HL-60 (cell line): ENCODE measurements around the gene CREB5.

ENCODE experiments used
- DNase-seq, 2 experiments: peaks; one replicate each; pipeline ENCODE4 v3.0.0-alpha.2; 2010 to 2020; ENCODE audit warnings: low read depth in 1 of 2, low spot score in 1 of 2
- H3K27ac ChIP-seq: fragments of 250-450 bp; sonication (Bioruptor Pico); replicated peaks from 2 replicates; pipeline ENCODE4 v1.5.1; 2020; ENCODE audit warnings: mild to moderate bottlenecking, moderate library complexity
- H3K27me3 ChIP-seq: fragments of 250-450 bp; sonication (Bioruptor Pico); 2 replicates; pipeline ENCODE4 v1.5.1; 2021; ENCODE audit warnings: mild to moderate bottlenecking, moderate library complexity; ENCODE audit not compliant: insufficient read depth, poor library complexity, severe bottlenecking
- H3K4me3 ChIP-seq: replicated peaks from 2 replicates; pipeline ENCODE4 v1.5.1; 2011; ENCODE audit warnings: mild to moderate bottlenecking, control low read depth, low read length; ENCODE audit not compliant: insufficient read depth
- GABPA ChIP-seq: IDR thresholded peaks from 2 replicates; pipeline ENCODE4 v1.6.1; 2012; ENCODE audit warnings: low read depth
- POLR2AphosphoS5 ChIP-seq: IDR thresholded peaks from 2 replicates; pipeline ENCODE4 v1.6.1; 2012; ENCODE audit warnings: low read depth
- SPI1 ChIP-seq: IDR thresholded peaks from 2 replicates; pipeline ENCODE4 v1.6.1; 2012; ENCODE audit warnings: low read depth, mild to moderate bottlenecking, borderline replicate concordance
- TF ChIP-seq, protein P1 (sequence below): IDR thresholded peaks from one replicate; pipeline ENCODE4 v1.5.1; 2011; ENCODE audit warnings: low read length, control low read depth, inconsistent platforms; ENCODE audit not compliant: insufficient read depth
- TF ChIP-seq, protein P2 (sequence below): IDR thresholded peaks from 2 replicates; pipeline ENCODE4 v1.6.1; 2012; ENCODE audit warnings: low read depth; ENCODE audit not compliant: insufficient replicate concordance

The CREB5 gene

DNA sequence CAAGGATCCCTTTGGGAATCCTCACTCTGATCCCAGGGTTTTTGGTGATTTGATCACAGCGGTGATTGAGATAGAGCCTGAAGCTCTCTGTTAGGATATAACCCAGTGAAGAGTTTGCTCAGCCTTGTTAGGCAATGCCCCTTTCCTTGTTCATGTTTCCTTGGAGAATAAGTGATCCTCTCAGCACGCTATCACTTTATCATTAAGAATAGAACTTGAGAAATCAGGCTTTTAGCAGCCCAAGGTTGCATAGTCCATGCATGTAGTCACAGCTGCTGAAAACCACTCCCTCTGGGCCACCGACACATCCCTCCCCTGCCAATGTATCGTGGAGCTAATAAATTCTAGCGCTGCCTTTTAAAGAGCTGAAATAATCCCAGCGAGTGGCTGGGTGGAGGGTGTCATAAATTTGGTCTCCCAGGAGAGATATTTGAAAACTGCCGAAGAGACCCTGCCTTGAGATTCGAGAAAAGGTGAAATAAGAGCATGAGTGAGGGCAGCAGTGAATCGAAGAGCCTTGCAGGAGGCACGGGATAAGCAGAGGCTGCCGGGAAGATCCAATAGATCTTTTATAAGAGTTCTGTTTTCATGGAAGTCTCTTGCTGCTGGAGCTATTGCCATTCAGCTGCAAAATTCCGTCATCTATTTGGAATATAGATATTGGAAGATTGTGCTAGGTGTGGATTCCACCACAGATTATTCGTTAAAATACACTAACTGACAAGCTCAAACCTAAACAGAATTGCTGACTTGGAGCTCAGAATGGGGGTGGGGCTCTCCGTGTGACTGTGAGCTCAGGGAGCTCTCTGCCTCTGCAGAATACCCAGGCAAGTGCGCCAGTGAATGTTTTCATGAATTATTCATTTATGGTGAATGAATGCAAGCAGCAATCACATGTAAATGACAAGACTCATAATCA, 296.0 kb downstream of the CREB5 start:
- H3K4me3 ChIP-seq, result no peak overlapping the region
- H3K27me3 ChIP-seq, result no peaks in the 10 kb centered on the region
- no peak for TF ChIP-seq GABPA
- no peak overlapping the region for H3K27ac ChIP-seq
- DNase-seq, result no peak

DNA sequence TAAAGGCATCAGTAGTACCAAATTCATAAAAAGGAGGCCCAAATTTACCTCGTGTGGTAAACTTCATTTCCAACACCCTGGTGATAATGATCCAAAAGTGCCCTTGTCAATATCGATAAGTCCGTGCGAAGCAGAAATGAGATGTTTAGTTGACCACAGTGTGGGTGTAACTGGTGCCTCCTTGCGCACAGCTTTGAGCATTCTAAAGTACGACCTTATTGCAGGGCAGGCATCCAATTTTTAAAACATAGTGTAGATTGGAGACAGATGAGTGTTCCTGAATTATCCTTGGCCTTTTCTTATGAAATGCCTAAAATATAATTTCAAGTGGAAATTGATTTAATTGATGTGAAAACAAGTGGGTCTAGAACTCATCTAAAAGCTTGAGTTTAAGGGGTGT, 297.4 kb downstream of the CREB5 start:
- TF ChIP-seq GABPA (no peak), POLR2AphosphoS5 (no peak), SPI1 (no peak)
- TF ChIP-seq, protein P1, sequence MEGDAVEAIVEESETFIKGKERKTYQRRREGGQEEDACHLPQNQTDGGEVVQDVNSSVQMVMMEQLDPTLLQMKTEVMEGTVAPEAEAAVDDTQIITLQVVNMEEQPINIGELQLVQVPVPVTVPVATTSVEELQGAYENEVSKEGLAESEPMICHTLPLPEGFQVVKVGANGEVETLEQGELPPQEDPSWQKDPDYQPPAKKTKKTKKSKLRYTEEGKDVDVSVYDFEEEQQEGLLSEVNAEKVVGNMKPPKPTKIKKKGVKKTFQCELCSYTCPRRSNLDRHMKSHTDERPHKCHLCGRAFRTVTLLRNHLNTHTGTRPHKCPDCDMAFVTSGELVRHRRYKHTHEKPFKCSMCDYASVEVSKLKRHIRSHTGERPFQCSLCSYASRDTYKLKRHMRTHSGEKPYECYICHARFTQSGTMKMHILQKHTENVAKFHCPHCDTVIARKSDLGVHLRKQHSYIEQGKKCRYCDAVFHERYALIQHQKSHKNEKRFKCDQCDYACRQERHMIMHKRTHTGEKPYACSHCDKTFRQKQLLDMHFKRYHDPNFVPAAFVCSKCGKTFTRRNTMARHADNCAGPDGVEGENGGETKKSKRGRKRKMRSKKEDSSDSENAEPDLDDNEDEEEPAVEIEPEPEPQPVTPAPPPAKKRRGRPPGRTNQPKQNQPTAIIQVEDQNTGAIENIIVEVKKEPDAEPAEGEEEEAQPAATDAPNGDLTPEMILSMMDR, result no peak
- TF ChIP-seq, protein P2, sequence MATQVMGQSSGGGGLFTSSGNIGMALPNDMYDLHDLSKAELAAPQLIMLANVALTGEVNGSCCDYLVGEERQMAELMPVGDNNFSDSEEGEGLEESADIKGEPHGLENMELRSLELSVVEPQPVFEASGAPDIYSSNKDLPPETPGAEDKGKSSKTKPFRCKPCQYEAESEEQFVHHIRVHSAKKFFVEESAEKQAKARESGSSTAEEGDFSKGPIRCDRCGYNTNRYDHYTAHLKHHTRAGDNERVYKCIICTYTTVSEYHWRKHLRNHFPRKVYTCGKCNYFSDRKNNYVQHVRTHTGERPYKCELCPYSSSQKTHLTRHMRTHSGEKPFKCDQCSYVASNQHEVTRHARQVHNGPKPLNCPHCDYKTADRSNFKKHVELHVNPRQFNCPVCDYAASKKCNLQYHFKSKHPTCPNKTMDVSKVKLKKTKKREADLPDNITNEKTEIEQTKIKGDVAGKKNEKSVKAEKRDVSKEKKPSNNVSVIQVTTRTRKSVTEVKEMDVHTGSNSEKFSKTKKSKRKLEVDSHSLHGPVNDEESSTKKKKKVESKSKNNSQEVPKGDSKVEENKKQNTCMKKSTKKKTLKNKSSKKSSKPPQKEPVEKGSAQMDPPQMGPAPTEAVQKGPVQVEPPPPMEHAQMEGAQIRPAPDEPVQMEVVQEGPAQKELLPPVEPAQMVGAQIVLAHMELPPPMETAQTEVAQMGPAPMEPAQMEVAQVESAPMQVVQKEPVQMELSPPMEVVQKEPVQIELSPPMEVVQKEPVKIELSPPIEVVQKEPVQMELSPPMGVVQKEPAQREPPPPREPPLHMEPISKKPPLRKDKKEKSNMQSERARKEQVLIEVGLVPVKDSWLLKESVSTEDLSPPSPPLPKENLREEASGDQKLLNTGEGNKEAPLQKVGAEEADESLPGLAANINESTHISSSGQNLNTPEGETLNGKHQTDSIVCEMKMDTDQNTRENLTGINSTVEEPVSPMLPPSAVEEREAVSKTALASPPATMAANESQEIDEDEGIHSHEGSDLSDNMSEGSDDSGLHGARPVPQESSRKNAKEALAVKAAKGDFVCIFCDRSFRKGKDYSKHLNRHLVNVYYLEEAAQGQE, result no peak
- DNase-seq, result no peak

DNA sequence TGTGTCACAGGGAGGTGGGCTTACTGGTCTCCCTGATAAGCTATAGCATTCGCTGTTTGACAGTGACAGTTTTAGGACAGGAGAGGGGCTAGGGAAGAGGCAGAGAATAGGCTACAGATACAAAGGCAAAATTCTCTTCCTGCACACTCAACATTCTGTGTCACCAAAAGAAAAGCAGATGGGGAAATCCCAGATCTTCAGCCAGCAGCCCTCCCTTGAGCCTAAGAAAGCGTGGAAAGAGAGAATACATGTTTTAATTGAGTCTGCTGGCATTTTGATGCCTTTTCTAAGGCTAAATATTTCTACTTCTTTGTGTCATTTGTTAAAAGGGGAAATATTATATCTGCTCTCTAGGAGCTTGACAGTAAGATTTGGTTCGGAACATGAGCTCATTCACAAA, 298.8 kb downstream of the CREB5 start:
- H3K27me3 ChIP-seq, result no peaks in the 10 kb centered on the region
- DNase-seq, result no peak
- H3K27ac ChIP-seq, result no peak overlapping the region
- TF ChIP-seq, protein P1, result no peak
- TF ChIP-seq SPI1 (no peak), POLR2AphosphoS5 (no peak), GABPA (no peak)
- TF ChIP-seq, protein P2, result no peak
- no peak overlapping the region for H3K4me3 ChIP-seq

More for the DNA sequence above, 297.4 kb downstream of the CREB5 start:
- H3K27ac ChIP-seq, result no peak overlapping the region
- H3K4me3 ChIP-seq, result no peak overlapping the region
- H3K27me3 ChIP-seq, result no peaks in the 10 kb centered on the region

DNA sequence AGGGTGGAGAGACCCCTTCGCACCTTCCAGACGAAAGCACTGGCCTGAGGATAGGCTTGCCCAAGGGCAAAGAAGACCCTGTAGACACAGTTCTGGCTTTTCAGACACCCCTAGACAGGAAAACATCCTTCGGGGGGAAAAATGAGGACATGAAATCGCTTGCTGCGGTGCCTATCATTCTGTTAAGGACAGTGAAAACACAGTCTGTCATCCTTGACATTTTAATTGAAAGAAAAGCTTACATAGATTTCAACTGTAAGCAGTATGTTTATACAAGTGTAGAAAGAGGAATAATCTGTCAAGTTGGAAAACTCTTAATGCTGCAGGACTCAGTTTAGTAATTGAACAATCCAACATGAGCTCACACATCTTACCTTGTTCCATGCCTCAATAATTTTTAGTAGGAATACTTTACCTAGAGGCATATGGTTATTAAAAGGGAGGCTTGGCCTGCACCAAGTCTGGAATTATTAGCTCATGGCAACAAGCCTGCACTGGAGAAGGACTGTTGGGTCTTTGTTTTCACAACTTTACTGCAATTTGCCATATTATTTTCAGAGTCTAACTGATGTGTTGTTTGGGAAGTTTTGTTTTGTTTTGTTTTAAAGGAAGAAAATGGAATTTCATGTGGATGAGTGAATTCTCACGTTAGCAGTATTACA, 302.3 kb downstream of the CREB5 start:
- DNase-seq, result no peak
- TF ChIP-seq GABPA (no peak), SPI1 (no peak), POLR2AphosphoS5 (no peak)
- TF ChIP-seq, protein P2, result no peak
- TF ChIP-seq, protein P1, result no peak
- H3K27me3 ChIP-seq, result no peaks in the 10 kb centered on the region

More for the DNA sequence above, 302.3 kb downstream of the CREB5 start:
- Histone ChIP-seq H3K27ac (no peak overlapping the region), H3K4me3 (no peak overlapping the region)
